Activated CD4-positive, alpha-beta T cell treated with anti-CD3 and anti-CD28 coated beads, Interleukin-2, amount 50 U/mL, for 4 hours (primary cell): ENCODE results near the gene MT1HL1.
"Not testable (repeated sequence)": the region's sequence is repeated elsewhere in the genome, so short reads cannot be mapped to it uniquely, and the experiment has no call there.

Experiments used
- DNase-seq, 2 experiments: peaks; one replicate each; pipeline ENCODE4 v3.0.0-alpha.2; 2020

MT1HL1 gene

GRCh38 chr1:236974025-236974424 lies 30.2 kb downstream of the MT1HL1 start:
- DNase-seq: not testable (repeated sequence)

DNA sequence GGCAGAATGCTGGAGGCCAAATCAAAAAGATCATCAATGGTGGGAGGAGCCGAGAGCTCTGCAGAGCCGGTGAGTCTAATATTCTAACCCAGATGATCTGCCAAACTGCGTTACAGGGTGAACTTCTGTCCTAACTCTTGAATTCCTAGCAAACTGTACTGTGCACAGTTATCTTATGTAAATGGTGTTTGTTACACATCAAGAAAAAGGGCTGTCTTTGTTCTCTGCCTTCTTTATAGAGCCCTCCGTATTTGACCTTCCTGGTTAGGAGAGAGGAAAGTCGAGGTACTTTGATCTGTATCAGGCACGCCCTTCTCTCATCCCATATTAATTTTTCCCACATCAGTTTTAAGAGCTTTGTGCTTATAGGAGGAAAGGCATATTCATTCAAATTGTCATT lies 37.6 kb downstream of the MT1HL1 start:
- no peak for DNase-seq

GRCh38 chr1:236963920-236964319 lies 40.3 kb downstream of the MT1HL1 start:
- no peak for DNase-seq

- no peak for DNase-seq
Measured at GRCh38 chr1:236959112-236959511, 45.1 kb downstream of the MT1HL1 start.

GRCh38 chr1:236957235-236957634 lies 47.0 kb downstream of the MT1HL1 start:
- DNase-seq: no peak
